ENCODE measurements around the gene GTF2IRD1. TPM values are rescaled to one million over a fixed set of nuclear protein-coding genes. Genes with fewer than 3 reads are reported as not detected.
A peak's percentile ranks its signal among the peaks of the same experiment; 100 is the strongest.

GTF2IRD1 gene
- total RNA-seq, 1 experiment from 2014 or later, result 34.3 TPM

DNA sequence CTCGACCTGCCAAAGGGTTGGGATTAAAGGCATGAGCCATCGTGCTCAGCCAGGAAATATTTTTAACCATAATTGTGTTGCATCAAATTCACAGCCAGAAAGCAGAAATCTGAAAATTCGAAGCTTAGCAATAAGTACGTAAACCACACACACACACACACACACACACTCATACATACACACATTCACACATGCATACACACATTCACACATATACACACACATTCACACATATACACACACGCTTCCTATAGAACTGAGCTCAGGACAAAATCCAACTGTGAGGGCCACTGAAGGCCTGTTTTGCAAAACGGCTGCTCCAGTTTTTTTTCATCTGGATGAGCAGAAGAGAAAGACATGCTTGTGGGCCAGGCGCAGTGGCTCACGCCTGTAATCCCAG lies 178.8 kb downstream of the GTF2IRD1 start:
- Histone ChIP-seq H2BK120ac (ENCODE audit: low read depth, low read length, poor library complexity, severe bottlenecking) (no peak overlapping the region), H3K79me2 (ENCODE audit: insufficient read depth, low read length) (no peaks in the 10 kb centered on the region), H3K9me3 (ENCODE audit: control insufficient read depth, low read depth, low read length) (no peaks in the 10 kb centered on the region), H2AFZ (ENCODE audit: low read length) (no peak overlapping the region), H3K4me2 (ENCODE audit: insufficient read depth, insufficient read length, low read length) (no peak overlapping the region), H3K27me3 (ENCODE audit: insufficient read depth, low read length) (no peaks in the 10 kb centered on the region), H2BK15ac (ENCODE audit: low read depth, low read length) (no peak overlapping the region), H2BK12ac (ENCODE audit: insufficient read length, low read depth, low read length) (no peak overlapping the region), H2BK20ac (ENCODE audit: low read depth, low read length, poor library complexity, severe bottlenecking) (no peak overlapping the region), H4K5ac (ENCODE audit: insufficient read length, low read depth, low read length) (no peak overlapping the region), H3K23me2 (ENCODE audit: insufficient read length, low read depth, low read length, poor library complexity, severe bottlenecking) (no peaks in the 10 kb centered on the region), H3T11ph (ENCODE audit: low read length) (no peak overlapping the region), H3K79me1 (ENCODE audit: insufficient read depth, low read depth, low read length, poor library complexity, severe bottlenecking) (no peaks in the 10 kb centered on the region), H4K20me1 (ENCODE audit: control insufficient read depth, insufficient read depth, insufficient read length) (no peaks in the 10 kb centered on the region), H3K27ac (ENCODE audit: insufficient read length, low read depth, low read length) (no peak overlapping the region), H4K91ac (ENCODE audit: insufficient read length, low read depth, low read length) (no peak overlapping the region), H2BK5ac (ENCODE audit: insufficient read length, low read length) (no peak overlapping the region), H3K4me1 (ENCODE audit: insufficient read depth, low read length) (no peaks in the 10 kb centered on the region; the same call in 1 of the 2 replicates), H3K56ac (ENCODE audit: insufficient read length, low read depth, low read length) (no peak overlapping the region), H4K8ac (replicated peaks; ENCODE audit: insufficient read length, low read depth, low read length) (no peak overlapping the region), H3K4ac (ENCODE audit: low read depth, low read length) (no peak overlapping the region), H3K9ac (ENCODE audit: extremely low read depth, insufficient read length, low read length) (no peak overlapping the region), H3K14ac (ENCODE audit: insufficient read depth, low read length) (no peak overlapping the region), H3K18ac (ENCODE audit: insufficient read length, low read depth, low read length) (no peak overlapping the region), H3K23ac (ENCODE audit: insufficient read length, low read depth, low read length) (no peak overlapping the region), H2AK5ac (ENCODE audit: insufficient read length, low read length) (no peak overlapping the region)
- H3K9me3 Mint-ChIP-seq, result no peaks in the 10 kb centered on the region
- H3K27ac Mint-ChIP-seq, result peak overlapping the region in 2 of 3 experiments; percentile 8 to 59; a peak in 3 of 7 replicates
- H3K4me1 Mint-ChIP-seq, result peaks cover 21 to 33% of the 10 kb centered on the region in 2 experiments
- no peak overlapping the region for H3K4me3 Mint-ChIP-seq
- H3K36me3 Mint-ChIP-seq (ENCODE audit: insufficient read depth in 1 of 3, low read depth in 3 of 3), result peaks cover 0 to 5% (median 0%) of the 10 kb centered on the region in 3 experiments; a peak in 1 of 7 replicates
- DNase-seq, result no peak
- no CpG with 5 or more reads among the region's 8 CpGs for WGBS (ENCODE audit: extremely low coverage, insufficient read length, low lambda C conversion rate)
- no peaks in the 10 kb centered on the region for H3K27me3 Mint-ChIP-seq (ENCODE audit: low read depth)
- TF ChIP-seq, protein P1, sequence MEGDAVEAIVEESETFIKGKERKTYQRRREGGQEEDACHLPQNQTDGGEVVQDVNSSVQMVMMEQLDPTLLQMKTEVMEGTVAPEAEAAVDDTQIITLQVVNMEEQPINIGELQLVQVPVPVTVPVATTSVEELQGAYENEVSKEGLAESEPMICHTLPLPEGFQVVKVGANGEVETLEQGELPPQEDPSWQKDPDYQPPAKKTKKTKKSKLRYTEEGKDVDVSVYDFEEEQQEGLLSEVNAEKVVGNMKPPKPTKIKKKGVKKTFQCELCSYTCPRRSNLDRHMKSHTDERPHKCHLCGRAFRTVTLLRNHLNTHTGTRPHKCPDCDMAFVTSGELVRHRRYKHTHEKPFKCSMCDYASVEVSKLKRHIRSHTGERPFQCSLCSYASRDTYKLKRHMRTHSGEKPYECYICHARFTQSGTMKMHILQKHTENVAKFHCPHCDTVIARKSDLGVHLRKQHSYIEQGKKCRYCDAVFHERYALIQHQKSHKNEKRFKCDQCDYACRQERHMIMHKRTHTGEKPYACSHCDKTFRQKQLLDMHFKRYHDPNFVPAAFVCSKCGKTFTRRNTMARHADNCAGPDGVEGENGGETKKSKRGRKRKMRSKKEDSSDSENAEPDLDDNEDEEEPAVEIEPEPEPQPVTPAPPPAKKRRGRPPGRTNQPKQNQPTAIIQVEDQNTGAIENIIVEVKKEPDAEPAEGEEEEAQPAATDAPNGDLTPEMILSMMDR (conservative IDR thresholded peaks at IDR 0.05), result no peak

Measured in H9 (cell line).